GM13976 (cell line): ENCODE results near the gene IFITM1.
"Not testable (repeated sequence)": the region's sequence is repeated elsewhere in the genome, so short reads cannot be mapped to it uniquely, and the experiment has no call there.

Experiments
- DNase-seq: peaks from one replicate; pipeline ENCODE4 v3.0.0; 2012; ENCODE audit warnings: low spot score
- CTCF ChIP-seq: IDR thresholded peaks from 2 replicates; pipeline ENCODE4 v1.5.1; 2012; ENCODE audit warnings: borderline replicate concordance, mild to moderate bottlenecking; ENCODE audit not compliant: insufficient read depth; ENCODE audit errors: extremely low read depth, missing control alignments, control extremely low read depth
- in situ Hi-C: fragments of 300-500 bp; cut with MboI; formaldehyde crosslinking; loops from one replicate; pipeline ENCODE4 v1.12.0; 2022; ENCODE audit warnings: low sequenced_read_pairs, mixed read lengths, inconsistent platforms; ENCODE audit not compliant: unreplicated experiment

IFITM1 gene

DNA sequence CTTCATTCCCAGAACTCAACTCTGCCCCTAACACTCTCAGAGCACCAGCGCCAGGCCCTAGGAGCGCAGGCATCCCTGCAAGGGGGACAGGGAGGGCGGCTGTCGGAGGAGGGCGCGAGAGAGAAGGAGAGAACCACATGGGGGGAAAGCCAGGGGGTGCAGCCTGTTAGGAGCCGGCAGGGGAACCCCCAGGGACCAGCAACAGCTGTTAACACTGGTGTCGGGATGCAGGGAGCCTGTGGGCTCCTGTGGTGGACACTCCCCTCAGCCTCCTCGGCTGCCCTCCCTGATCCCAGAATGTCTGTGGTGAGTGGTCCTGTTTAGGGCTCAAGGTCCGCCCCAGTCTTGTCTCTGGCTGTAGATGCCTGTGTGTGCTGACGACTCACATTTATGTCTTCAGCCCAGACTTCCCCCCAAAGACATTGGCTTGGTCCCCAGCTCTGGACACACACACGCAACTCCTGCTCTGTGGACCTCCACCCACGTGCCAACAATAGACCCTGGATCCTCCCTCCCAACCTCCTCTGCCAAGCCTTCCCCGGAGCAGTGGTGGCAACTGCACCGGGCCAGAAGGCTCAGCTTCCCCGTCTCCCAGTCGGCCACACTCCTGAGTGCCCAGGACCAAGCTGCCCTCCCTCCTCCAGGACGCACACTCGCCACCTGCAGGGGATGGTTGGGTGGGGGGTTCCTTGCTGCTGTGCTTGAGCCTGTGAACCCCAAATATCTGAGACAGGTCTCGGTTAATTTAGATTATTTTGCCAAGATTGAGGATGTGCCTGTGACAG is 13.7 kb upstream of the IFITM1 start:
- DNase-seq = peak; percentile 58
- in situ Hi-C loops = no loop called here
- TF ChIP-seq CTCF = no peak

- no peak for TF ChIP-seq CTCF
- peak; percentile 82 for DNase-seq
- in situ Hi-C loops = no loop called here
These were observed 10.5 kb upstream of the IFITM1 start for GRCh38 chr11:303363-303762.

- no peak for TF ChIP-seq CTCF
- in situ Hi-C loops = no loop called here
- DNase-seq = no peak
These were observed 9.8 kb upstream of the IFITM1 start for GRCh38 chr11:304061-304506.

GRCh38 chr11:304915-305843 is 8.7 kb upstream of the IFITM1 start:
- TF ChIP-seq CTCF = peak; percentile 62
- DNase-seq = peak; percentile 77
- in situ Hi-C loops = no loop called here

GRCh38 chr11:305844-306211 is 8.0 kb upstream of the IFITM1 start:
- TF ChIP-seq CTCF = no peak
- in situ Hi-C loops = no loop called here
- no peak for DNase-seq

GRCh38 chr11:306645-307371 is 7.0 kb upstream of the IFITM1 start:
- no peak for DNase-seq
- no peak for TF ChIP-seq CTCF
- in situ Hi-C loops = no loop called here

GRCh38 chr11:307766-308708 is 5.8 kb upstream of the IFITM1 start, which contains the start of gene IFITM2:
TSS of gene IFITM2 (plus strand) at chr11:307816. CDS start at chr11:308193, 377 bp downstream.
- in situ Hi-C loops = not testable (repeated sequence)
- DNase-seq = peak; percentile 58
